ENCODE measurements around the gene AUTS2. TPM values are rescaled to one million over a fixed set of nuclear protein-coding genes. Genes with fewer than 3 reads are reported as not detected.

The AUTS2 gene
- total RNA-seq, 1 donor from 2014 or later = 53.0 TPM

DNA sequence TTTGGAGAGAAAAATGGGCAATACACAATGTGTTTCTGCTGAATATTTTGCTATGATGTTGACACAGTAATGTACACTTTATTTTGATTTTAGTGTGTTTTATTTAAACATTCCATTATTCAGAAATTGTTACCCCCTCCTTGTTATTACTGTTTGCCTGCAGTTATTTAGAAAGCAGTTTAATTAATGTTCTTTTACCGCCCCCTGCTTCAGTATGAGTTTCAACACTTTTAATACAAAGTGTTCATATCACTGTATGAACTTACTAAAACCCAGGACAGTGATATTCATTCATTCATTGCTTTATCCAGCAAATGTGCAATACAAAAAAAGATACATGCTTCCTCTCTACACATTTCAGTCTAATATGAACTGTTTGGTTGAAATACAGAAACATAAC, 159.3 kb downstream of the AUTS2 start:
- H3K27ac ChIP-seq = no peak overlapping the region
- TF ChIP-seq POLR2AphosphoS5 (IDR thresholded peaks at IDR 0.05; ENCODE audit: insufficient read depth in 1 of 2, low read depth in 1 of 2) = no peak
- TF ChIP-seq, protein P1, sequence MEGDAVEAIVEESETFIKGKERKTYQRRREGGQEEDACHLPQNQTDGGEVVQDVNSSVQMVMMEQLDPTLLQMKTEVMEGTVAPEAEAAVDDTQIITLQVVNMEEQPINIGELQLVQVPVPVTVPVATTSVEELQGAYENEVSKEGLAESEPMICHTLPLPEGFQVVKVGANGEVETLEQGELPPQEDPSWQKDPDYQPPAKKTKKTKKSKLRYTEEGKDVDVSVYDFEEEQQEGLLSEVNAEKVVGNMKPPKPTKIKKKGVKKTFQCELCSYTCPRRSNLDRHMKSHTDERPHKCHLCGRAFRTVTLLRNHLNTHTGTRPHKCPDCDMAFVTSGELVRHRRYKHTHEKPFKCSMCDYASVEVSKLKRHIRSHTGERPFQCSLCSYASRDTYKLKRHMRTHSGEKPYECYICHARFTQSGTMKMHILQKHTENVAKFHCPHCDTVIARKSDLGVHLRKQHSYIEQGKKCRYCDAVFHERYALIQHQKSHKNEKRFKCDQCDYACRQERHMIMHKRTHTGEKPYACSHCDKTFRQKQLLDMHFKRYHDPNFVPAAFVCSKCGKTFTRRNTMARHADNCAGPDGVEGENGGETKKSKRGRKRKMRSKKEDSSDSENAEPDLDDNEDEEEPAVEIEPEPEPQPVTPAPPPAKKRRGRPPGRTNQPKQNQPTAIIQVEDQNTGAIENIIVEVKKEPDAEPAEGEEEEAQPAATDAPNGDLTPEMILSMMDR (IDR thresholded peaks at IDR 0.05) = no peak
- H3K36me3 ChIP-seq = no peaks in the 10 kb centered on the region
- intact Hi-C loops (cut with DNase I) = no loop called here
- H3K4me1 ChIP-seq = no peaks in the 10 kb centered on the region
- no peak for DNase-seq (ENCODE audit: extremely low spot score in 2 of 2)
- H3K4me3 ChIP-seq = no peak overlapping the region
- no peaks in the 10 kb centered on the region for H3K9me3 ChIP-seq
- H3K27me3 ChIP-seq = no peaks in the 10 kb centered on the region

DNA sequence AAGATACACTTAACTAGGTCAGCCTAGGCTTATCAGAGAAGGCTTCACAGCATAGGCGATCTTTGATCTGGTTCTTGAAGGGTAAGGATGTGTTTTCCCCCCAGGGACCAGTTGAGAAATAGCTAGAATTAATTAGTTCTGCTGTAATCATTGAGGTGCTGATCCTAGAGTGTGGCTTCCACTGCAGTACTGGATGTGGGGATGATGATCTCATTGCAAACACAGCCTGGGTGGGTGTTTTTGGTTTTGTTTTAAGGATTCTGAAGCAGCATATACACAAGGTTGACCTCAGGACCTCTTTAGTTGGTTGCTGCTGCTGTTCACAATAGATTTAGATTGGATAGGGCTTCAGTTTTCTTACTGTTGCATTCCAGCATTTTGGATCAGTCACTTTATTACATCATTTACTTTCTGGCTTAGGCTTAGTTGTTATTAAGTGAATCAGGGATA, 159.7 kb downstream of the AUTS2 start:
- Histone ChIP-seq H3K4me1 (no peaks in the 10 kb centered on the region), H3K27ac (no peak overlapping the region), H3K36me3 (no peaks in the 10 kb centered on the region), H3K4me3 (no peak overlapping the region), H3K9me3 (no peaks in the 10 kb centered on the region), H3K27me3 (no peaks in the 10 kb centered on the region)
- intact Hi-C loops (cut with DNase I) = no loop called here
- TF ChIP-seq POLR2A (IDR thresholded peaks at IDR 0.05) (no peak), POLR2AphosphoS5 (IDR thresholded peaks at IDR 0.05; ENCODE audit: insufficient read depth in 1 of 2, low read depth in 1 of 2) (no peak)
- TF ChIP-seq, protein P1 (IDR thresholded peaks at IDR 0.05) = no peak
- no peak for DNase-seq (ENCODE audit: extremely low spot score in 2 of 2)

DNA sequence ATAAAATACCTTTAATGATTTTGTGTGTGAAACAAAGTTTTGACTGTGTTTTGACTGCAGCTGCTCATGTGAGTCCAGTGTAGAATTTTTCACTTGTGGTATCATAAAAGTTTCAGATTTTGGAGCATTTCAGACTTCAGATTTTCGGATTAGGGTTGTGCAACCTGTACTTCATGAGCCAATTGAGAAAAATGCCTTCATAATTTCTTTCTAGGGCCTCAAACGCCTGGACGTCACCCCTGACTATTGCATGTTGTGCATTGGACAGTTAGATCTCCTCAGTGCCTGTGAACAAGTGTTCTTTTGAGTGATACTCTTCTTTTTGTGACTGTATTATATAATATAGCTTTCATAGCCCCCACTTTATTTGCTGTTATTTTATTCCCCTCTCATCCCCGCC, 161.1 kb downstream of the AUTS2 start:
- H3K27me3 ChIP-seq = no peaks in the 10 kb centered on the region
- H3K4me3 ChIP-seq = no peak overlapping the region
- intact Hi-C loops (cut with DNase I) = no loop called here
- H3K27ac ChIP-seq = no peak overlapping the region
- H3K36me3 ChIP-seq = no peaks in the 10 kb centered on the region
- TF ChIP-seq POLR2A (IDR thresholded peaks at IDR 0.05) (no peak), POLR2AphosphoS5 (IDR thresholded peaks at IDR 0.05; ENCODE audit: insufficient read depth in 1 of 2, low read depth in 1 of 2) (no peak)
- TF ChIP-seq, protein P1 (IDR thresholded peaks at IDR 0.05) = no peak
- no peak for DNase-seq (ENCODE audit: extremely low spot score in 2 of 2)
- no peaks in the 10 kb centered on the region for H3K9me3 ChIP-seq
- no peaks in the 10 kb centered on the region for H3K4me1 ChIP-seq

DNA sequence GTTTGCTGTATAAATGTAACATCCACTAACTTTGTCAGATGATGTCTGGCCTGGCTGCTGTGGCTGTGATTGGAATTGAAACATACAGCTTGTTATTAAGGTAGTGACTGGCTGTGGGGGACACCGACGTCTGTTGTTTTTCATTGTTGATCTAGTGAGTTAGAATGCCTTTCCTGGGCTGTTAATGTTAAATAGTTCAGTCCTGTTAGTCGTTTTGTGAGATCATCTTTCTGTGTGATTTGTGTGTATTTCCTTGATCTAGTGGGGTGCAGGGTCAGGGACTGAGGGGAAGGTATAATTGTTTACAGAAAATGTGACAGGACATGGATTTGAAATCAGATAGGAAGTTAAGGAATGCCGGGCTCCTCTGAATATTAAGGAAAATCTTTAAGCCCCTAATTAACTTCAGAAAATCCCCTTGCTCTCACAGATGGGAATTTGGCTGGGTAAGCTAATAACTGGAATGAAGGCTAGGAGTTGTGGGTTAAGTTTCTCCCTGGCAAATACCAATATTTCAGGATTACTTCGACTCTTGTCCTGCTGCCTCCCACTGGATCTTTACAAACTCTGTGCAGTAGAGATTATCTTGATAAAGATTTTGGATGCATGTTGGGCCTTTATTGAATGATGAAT, 163.1 kb downstream of the AUTS2 start:
- H3K36me3 ChIP-seq = no peaks in the 10 kb centered on the region
- H3K4me3 ChIP-seq = no peak overlapping the region
- TF ChIP-seq, protein P1 (IDR thresholded peaks at IDR 0.05) = no peak
- no peak for TF ChIP-seq POLR2A (IDR thresholded peaks at IDR 0.05)
- TF ChIP-seq POLR2AphosphoS5 (IDR thresholded peaks at IDR 0.05; ENCODE audit: insufficient read depth in 1 of 2, low read depth in 1 of 2) = no peak
- no peaks in the 10 kb centered on the region for H3K4me1 ChIP-seq
- no peak for DNase-seq (ENCODE audit: extremely low spot score in 2 of 2)
- H3K9me3 ChIP-seq = no peaks in the 10 kb centered on the region
- H3K27ac ChIP-seq = no peak overlapping the region
- H3K27me3 ChIP-seq = no peaks in the 10 kb centered on the region
- intact Hi-C loops (cut with DNase I) = no loop called here

DNA sequence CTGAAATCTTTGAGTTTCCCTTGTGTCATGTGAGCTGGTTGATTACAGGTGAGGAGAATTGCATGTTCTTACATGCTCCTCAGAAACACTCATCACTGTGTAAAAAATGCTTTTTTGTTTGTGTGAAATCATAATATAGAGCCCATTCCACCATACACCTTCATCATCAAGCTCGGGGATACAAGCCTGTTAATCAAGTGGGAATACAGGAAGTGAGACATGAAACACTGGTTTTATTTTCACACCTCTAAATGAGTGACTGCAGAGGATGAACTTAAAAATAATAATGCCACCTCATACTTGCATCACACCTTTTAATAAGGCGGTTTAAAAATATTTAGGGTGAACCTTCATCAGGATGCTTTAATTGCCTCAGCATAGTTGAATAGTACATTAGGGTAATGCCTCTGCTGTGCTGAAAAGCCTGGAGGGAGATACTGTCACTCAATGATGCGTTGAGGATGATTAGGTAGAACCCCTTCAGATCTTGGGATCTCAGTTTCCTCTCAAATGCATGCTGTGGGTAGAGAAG, 164.6 kb downstream of the AUTS2 start:
- no peaks in the 10 kb centered on the region for H3K4me1 ChIP-seq
- intact Hi-C loops (cut with DNase I) = no loop called here
- H3K4me3 ChIP-seq = no peak overlapping the region
- H3K36me3 ChIP-seq = no peaks in the 10 kb centered on the region
- no peaks in the 10 kb centered on the region for H3K9me3 ChIP-seq
- TF ChIP-seq POLR2A (IDR thresholded peaks at IDR 0.05) = no peak
- TF ChIP-seq, protein P1 (IDR thresholded peaks at IDR 0.05) = no peak
- TF ChIP-seq POLR2AphosphoS5 (IDR thresholded peaks at IDR 0.05; ENCODE audit: insufficient read depth in 1 of 2, low read depth in 1 of 2) = no peak
- no peak overlapping the region for H3K27ac ChIP-seq
- no peak for DNase-seq (ENCODE audit: extremely low spot score in 2 of 2)
- no peaks in the 10 kb centered on the region for H3K27me3 ChIP-seq

Measured in vagina (tissue), 2 donors.